NB4 (cell line): ENCODE measurements around the gene GLRX2.

Experiments used
- CTCF ChIP-seq: IDR thresholded peaks from one replicate; pipeline ENCODE4 v1.5.1; 2012; ENCODE audit warnings: low read depth, low read length
- MYC ChIP-seq: IDR thresholded peaks from 2 replicates; pipeline ENCODE4 v1.6.1; 2011; ENCODE audit warnings: low read depth, low read length
- POLR2A ChIP-seq: IDR thresholded peaks from 2 replicates; pipeline ENCODE4 v1.6.1; 2011; ENCODE audit warnings: mild to moderate bottlenecking; ENCODE audit not compliant: insufficient read length; ENCODE audit errors: extremely low read depth

GRCh38 chr1:193058529-193059281, 46.5 kb downstream of the GLRX2 start:
- TF ChIP-seq CTCF (no peak), POLR2A (peak; percentile 77), MYC (peak; percentile 92)
